CD4-positive, alpha-beta T cell (primary cell): ENCODE results near the gene IRX4. TPM values are rescaled to one million over a fixed set of nuclear protein-coding genes. Genes with fewer than 3 reads are reported as not detected.
"Not testable (repeated sequence)": the region's sequence is repeated elsewhere in the genome, so short reads cannot be mapped to it uniquely, and the experiment has no call there.

ENCODE experiments used
- ATAC-seq: fragments of 200-7000 bp; cut with Tn5 transposase; one replicate; pipeline ENCODE4 v1.10.0; 2022; ENCODE audit warnings: mild to moderate bottlenecking; ENCODE audit not compliant: poor library complexity
- CTCF ChIA-PET: fragments of 350-600 bp; sonication (Branson Sonifier 250); formaldehyde crosslinking; loops from one replicate; lab custom pipeline; 2021; ENCODE audit warnings: antibody characterized with exemption, inconsistent platforms; lab: Charles Lee
- POLR2A ChIA-PET: fragments of 350-600 bp; sonication (Branson Sonifier 250); formaldehyde crosslinking; loops from one replicate; lab custom pipeline; 2021; ENCODE audit warnings: antibody characterized with exemption, inconsistent platforms; lab: Charles Lee
- DNase-seq, 14 experiments: peaks; one replicate each; pipeline ENCODE4 v3.0.0-alpha.2; 2013 to 2020; ENCODE audit warnings: mixed read lengths in 2 of 14
- H3K27ac ChIP-seq, 2 donors: one replicate each; pipeline versions ENCODE4 v1.5.1 to v1.7.0; 2013; ENCODE audit warnings: low read length in 2 of 2, low read depth in 1 of 2, mild to moderate bottlenecking in 1 of 2
- H3K27me3 ChIP-seq, 2 experiments: 1 replicate in 1 of 2; 2 replicates in 1 of 2; pipeline versions ENCODE4 v1.6.1 to v1.7.0; 2013; ENCODE audit warnings: low read length in 2 of 2, control low read depth in 1 of 2, mild to moderate bottlenecking in 1 of 2, moderate library complexity in 1 of 2; ENCODE audit not compliant: insufficient read depth in 2 of 2, control insufficient read depth in 1 of 2
- H3K36me3 ChIP-seq: one replicate; pipeline ENCODE4 v1.6.1; 2013; ENCODE audit warnings: low read length, control low read depth; ENCODE audit not compliant: insufficient read depth
- H3K4me1 ChIP-seq: one replicate; pipeline ENCODE4 v1.6.1; 2013; ENCODE audit warnings: low read length, control low read depth; ENCODE audit not compliant: insufficient read depth
- H3K4me3 ChIP-seq: one replicate; pipeline ENCODE4 v1.5.1; 2013; ENCODE audit warnings: mild to moderate bottlenecking, low read length, moderate library complexity
- H3K9me3 ChIP-seq, 2 experiments: 1 replicate in 1 of 2; 2 replicates in 1 of 2; pipeline versions ENCODE4 v1.6.1 to v1.7.0; 2013; ENCODE audit warnings: low read length in 2 of 2, mild to moderate bottlenecking in 2 of 2, control low read depth in 1 of 2, moderate library complexity in 1 of 2; ENCODE audit not compliant: control insufficient read depth in 1 of 2, insufficient read depth in 1 of 2
- H3K27ac Mint-ChIP-seq: one replicate; pipeline ENCODE4 v1.8.0; 2020; ENCODE audit warnings: mixed read lengths
- H3K27me3 Mint-ChIP-seq: one replicate; pipeline ENCODE4 v1.8.0; 2021; ENCODE audit warnings: mixed read lengths
- H3K36me3 Mint-ChIP-seq: one replicate; pipeline ENCODE4 v1.8.0; 2021; ENCODE audit warnings: low read depth, mixed read lengths
- H3K4me1 Mint-ChIP-seq: one replicate; pipeline ENCODE4 v1.8.0; 2021; ENCODE audit warnings: low read depth, mixed read lengths
- H3K4me3 Mint-ChIP-seq: one replicate; pipeline ENCODE4 v1.8.0; 2020; ENCODE audit warnings: mild to moderate bottlenecking, mixed read lengths
- H3K9me3 Mint-ChIP-seq: one replicate; pipeline ENCODE4 v1.8.0; 2020; ENCODE audit warnings: mixed read lengths
- CTCF ChIP-seq: fragments of 200-600 bp; IDR thresholded peaks from one replicate; pipeline ENCODE4 v1.8.0; 2022; ENCODE audit warnings: antibody characterized with exemption, mild to moderate bottlenecking
- intact Hi-C, 2 experiments: fragments of 100-400 bp; cut with DNase I in 1 of 2; cut with micrococcal nuclease in 1 of 2; formaldehyde crosslinking; loops; one replicate each; pipeline versions ENCODE4 v1.15.1 to v1.9.0; 2023 to 2025; cut with DNase I, micrococcal nuclease
- total RNA-seq, 174 experiments: library from RNA in 2 of 174; stranded (reverse) in 2 of 174; gene quantifications; one replicate each; pipeline ENCODE4 v1.2.3 and lab custom pipeline; 2021 to 2026

The IRX4 gene
- total RNA-seq, 2 experiments from 2014 or later = not detected

- POLR2A ChIA-PET = no interaction called here
- H3K27ac Mint-ChIP-seq = no peak overlapping the region
- peaks cover 16% of the 10 kb centered on the region for H3K4me1 ChIP-seq
- no peak overlapping the region for H3K27ac ChIP-seq
- H3K27me3 Mint-ChIP-seq = peaks cover 46% of the 10 kb centered on the region
- no peaks in the 10 kb centered on the region for H3K36me3 ChIP-seq
- H3K36me3 Mint-ChIP-seq = no peaks in the 10 kb centered on the region
- peaks cover 0 to 25% of the 10 kb centered on the region in 2 experiments for H3K9me3 ChIP-seq
- H3K27me3 ChIP-seq = peaks cover 38 to 53% of the 10 kb centered on the region in 2 experiments
- no peak for TF ChIP-seq CTCF
- no peak overlapping the region for H3K4me3 ChIP-seq
- H3K9me3 Mint-ChIP-seq = no peaks in the 10 kb centered on the region
- peaks cover 5% of the 10 kb centered on the region for H3K4me1 Mint-ChIP-seq
- intact Hi-C loops = no loop called here
- CTCF ChIA-PET = no interaction called here
- ATAC-seq = no peak
- DNase-seq = no peak
- no peak overlapping the region for H3K4me3 Mint-ChIP-seq
Observed at GRCh38 chr5:1873243-1873959, 9.3 kb downstream of the IRX4 start.

- Histone ChIP-seq H3K36me3 (no peaks in the 10 kb centered on the region), H3K27ac (no peak overlapping the region), H3K27me3 (peaks cover 33 to 36% of the 10 kb centered on the region in 2 experiments), H3K4me3 (no peak overlapping the region), H3K9me3 (peaks cover 0 to 26% of the 10 kb centered on the region in 2 experiments), H3K4me1 (peaks cover 11% of the 10 kb centered on the region)
- TF ChIP-seq CTCF = no peak
- Mint-ChIP-seq H3K4me1 (no peaks in the 10 kb centered on the region), H3K4me3 (no peak overlapping the region), H3K36me3 (no peaks in the 10 kb centered on the region), H3K27ac (no peak overlapping the region), H3K27me3 (peaks cover 44% of the 10 kb centered on the region), H3K9me3 (no peaks in the 10 kb centered on the region)
- POLR2A ChIA-PET = no interaction called here
- ATAC-seq = no peak
- CTCF ChIA-PET = no interaction called here
- intact Hi-C loops = no loop called here
- no peak for DNase-seq
Observed at GRCh38 chr5:1871441-1871840, 11.3 kb downstream of the IRX4 start.

- H3K27me3 ChIP-seq = peaks cover 33 to 36% of the 10 kb centered on the region in 2 experiments
- intact Hi-C loops, ATAC-seq: not testable (repeated sequence)
Observed at GRCh38 chr5:1870435-1871272, 12.1 kb downstream of the IRX4 start.

More at GRCh38 chr5:1870435-1871272, 12.1 kb downstream of the IRX4 start:
- H3K4me3 Mint-ChIP-seq, CTCF ChIA-PET, H3K4me1 ChIP-seq, H3K27ac Mint-ChIP-seq, DNase-seq, H3K4me3 ChIP-seq, H3K4me1 Mint-ChIP-seq, POLR2A ChIA-PET, H3K9me3 Mint-ChIP-seq, H3K27ac ChIP-seq, H3K36me3 ChIP-seq, H3K36me3 Mint-ChIP-seq: not testable (repeated sequence)
- H3K9me3 ChIP-seq = peaks cover 0 to 24% of the 10 kb centered on the region in 2 experiments
- H3K27me3 Mint-ChIP-seq = peaks cover 43% of the 10 kb centered on the region
